Measurements from ENCODE around the gene PERP. TPM values are rescaled to one million over a fixed set of nuclear protein-coding genes. Genes with fewer than 3 reads are reported as not detected.

PERP gene
- total RNA-seq = 27.6 and 45.8 TPM in 2 replicates

GRCh38 chr6:138107078-138107751 is at the start of gene PERP:
TSS of gene PERP (minus strand) at chr6:138107419. CDS start at chr6:138107340, 79 bp downstream.

Other genes with a start within 250 kb of the PERP start
- 4.6 and 29.6 TPM in 2 replicates for gene TNFAIP3, start 240.2 kb downstream of the PERP start, total RNA-seq
- 0.08 and 0.39 TPM in 2 replicates for gene ARFGEF3, start 54.5 kb upstream of the PERP start, total RNA-seq
- not detected in 2 replicates for gene PBOV1, start 111.1 kb upstream of the PERP start, total RNA-seq